K562 (cell line): ENCODE results near the gene NTRK3. TPM values are rescaled to one million over a fixed set of nuclear protein-coding genes. Genes with fewer than 3 reads are reported as not detected.

Source experiments
- ATAC-seq: fragments of 200-7000 bp; cut with Tn5 transposase; 3 replicates; pipeline ENCODE4 v1.9.1; 2020; ENCODE audit warnings: moderate library complexity
- BruUV-seq: library from RNA; stranded (reverse); fragments of 400-500 nt; replicated peaks from 2 replicates; lab custom pipeline; 2021; lab: Mats Ljungman, UMichigan
- CTCF ChIA-PET: fragments of 300-600 bp; formaldehyde crosslinking; extraction: SDS; loops from one replicate; lab custom pipeline; 2021; ENCODE audit warnings: low intra/inter-chr PET ratio; lab: Yijun Ruan, JAX
- POLR2A ChIA-PET: fragments of 300-600, 350-650 bp; sonication (Branson Sonifier 250); formaldehyde crosslinking; extraction: SDS; loops from one replicate; lab custom pipeline; 2021; ENCODE audit warnings: antibody characterized with exemption, inconsistent platforms; lab: Yijun Ruan, JAX
- DNase-seq, 4 experiments: peaks; one replicate each; pipeline versions ENCODE4 v3.0.0 to v3.0.0-alpha.2; 2011 to 2018; ENCODE audit warnings: low spot score in 3 of 4, mixed read lengths in 3 of 4; ENCODE audit errors: extremely low read depth in 1 of 4
- FAIRE-seq: peaks from 2 replicates; lab custom pipeline; 2011; peaks lifted over from hg19 to GRCh38; lab: Jason Lieb, UNC
- H2AFZ ChIP-seq: 2 replicates; pipeline ENCODE4 v1.6.0; 2011; ENCODE audit warnings: low read depth, low read length, control low read depth, inconsistent platforms
- H3K27ac ChIP-seq: fragments of 200-600 bp; 3 replicates; pipeline ENCODE4 v1.8.0; 2011; ENCODE audit warnings: low read depth, mild to moderate bottlenecking, control low read depth, inconsistent platforms, low read length, moderate library complexity, mixed read lengths; ENCODE audit errors: extremely low read depth
- H3K27me3 ChIP-seq, 2 experiments: fragments of 300-600 bp in 1 of 2; 2 replicates in 1 of 2; 3 replicates in 1 of 2; pipeline versions ENCODE4 v1.6.0 to v1.8.0; 2011; ENCODE audit warnings: inconsistent platforms in 2 of 2, low read length in 2 of 2, mild to moderate bottlenecking in 1 of 2, mixed read lengths in 1 of 2, moderate library complexity in 1 of 2; ENCODE audit not compliant: control insufficient read depth in 2 of 2, insufficient read depth in 2 of 2
- H3K36me3 ChIP-seq: fragments of 300-600 bp; 3 replicates; pipeline ENCODE4 v1.8.0; 2011; ENCODE audit warnings: mild to moderate bottlenecking, low read length, inconsistent platforms; ENCODE audit not compliant: control insufficient read depth, insufficient read depth
- H3K4me1 ChIP-seq, 2 experiments: fragments of 200-600 bp in 1 of 2; replicated peaks in 1 of 2; 2 replicates in 1 of 2; 3 replicates in 1 of 2; pipeline versions ENCODE4 v1.5.1 to v1.8.0; 2011; ENCODE audit warnings: inconsistent platforms in 2 of 2, low read length in 2 of 2, mild to moderate bottlenecking in 1 of 2, mixed read lengths in 1 of 2, moderate library complexity in 1 of 2; ENCODE audit not compliant: control insufficient read depth in 2 of 2, insufficient read depth in 2 of 2
- H3K4me2 ChIP-seq: 2 replicates; pipeline ENCODE4 v1.6.1; 2011; ENCODE audit warnings: low read length, control low read depth, inconsistent platforms, mixed read lengths; ENCODE audit not compliant: insufficient read depth
- H3K4me3 ChIP-seq: fragments of 200-600 bp; sonication (generic), shearing (Covaris generic); 2 replicates; pipeline ENCODE4 v1.5.1; 2016; ENCODE audit warnings: control low read depth, inconsistent platforms
- H3K79me2 ChIP-seq: fragments of 200-600 bp; 3 replicates; pipeline ENCODE4 v1.8.0; 2011; ENCODE audit warnings: low read length, inconsistent platforms; ENCODE audit not compliant: control insufficient read depth, insufficient read depth
- H3K9ac ChIP-seq, 2 experiments: 2 replicates each; pipeline versions ENCODE4 v1.6.0 to v1.6.1; 2011; ENCODE audit warnings: low read depth in 2 of 2, low read length in 2 of 2, control low read depth in 1 of 2, inconsistent platforms in 1 of 2, mild to moderate bottlenecking in 1 of 2, mixed read lengths in 1 of 2; ENCODE audit not compliant: insufficient read depth in 1 of 2
- H3K9me1 ChIP-seq: one replicate; pipeline ENCODE4 v1.6.0; 2011; ENCODE audit warnings: inconsistent platforms, mild to moderate bottlenecking, low read length, moderate library complexity; ENCODE audit not compliant: control insufficient read depth, insufficient read depth
- H3K9me3 ChIP-seq: replicated peaks from 2 replicates; pipeline ENCODE4 v1.5.1; 2011; ENCODE audit warnings: low read depth, low read length, inconsistent platforms; ENCODE audit not compliant: control insufficient read depth, insufficient read depth
- H4K20me1 ChIP-seq: replicated peaks from 2 replicates; pipeline ENCODE4 v1.6.1; 2011; ENCODE audit warnings: low read length, inconsistent platforms, mixed read lengths; ENCODE audit not compliant: control insufficient read depth, insufficient read depth
- CTCF ChIP-seq, 3 experiments: IDR thresholded peaks in 2 of 3; conservative IDR thresholded peaks in 1 of 3; 2 replicates each; pipeline ENCODE4 v1.5.1; 2011 to 2012; ENCODE audit warnings: low read length in 3 of 3, mild to moderate bottlenecking in 3 of 3, control low read depth in 2 of 3, improper control_type of control experiment in 1 of 3, inconsistent platforms in 1 of 3, low read depth in 1 of 3, mixed read lengths in 1 of 3, moderate library complexity in 1 of 3; ENCODE audit not compliant: insufficient read depth in 2 of 3
- CTCFL ChIP-seq: IDR thresholded peaks from 2 replicates; pipeline ENCODE4 v1.6.1; 2011; ENCODE audit warnings: borderline replicate concordance, low read depth, mild to moderate bottlenecking, moderate library complexity, low read length; ENCODE audit not compliant: insufficient read depth, poor library complexity, severe bottlenecking
- MTA3 ChIP-seq: fragments of 450-650 bp; formaldehyde crosslinking; IDR thresholded peaks from 2 replicates; pipeline ENCODE4 v1.6.1; 2017; ENCODE audit warnings: mild to moderate bottlenecking, borderline replicate concordance
- WGBS: fragments of 100-300 bp; shearing (Covaris generic); methylation state at CpG from one replicate; pipeline ENCODE4 v1.1.6; 2016; ENCODE audit warnings: low coverage, mixed read lengths; ENCODE audit not compliant: insufficient coverage; ENCODE audit errors: missing lambda C conversion rate; 5-methylcytosine and 5-hydroxymethylcytosine counted together
- in situ Hi-C: fragments of 300-500 bp; cut with MboI; formaldehyde crosslinking; loops from 4 replicates; pipeline ENCODE4 v1.15.0; 2018; ENCODE audit warnings: inconsistent platforms, mixed read lengths
- intact Hi-C: fragments of 100-400 bp; cut with micrococcal nuclease; formaldehyde crosslinking; loops from 2 replicates; pipeline ENCODE4 v1.14.2; 2022
- polyA plus RNA-seq, 8 experiments: library from polyadenylated mRNA; depleted of rRNA in 4 of 8; stranded (reverse) in 5 of 8; unstranded in 3 of 8; fragments of >200 nt; fragmentation: Nextera tagmentation in 2 of 8; fragmentation: Illumina TruSeq in 1 of 8; extraction: Ambion mirVana in 2 of 8; extraction: Trizol in 1 of 8; gene quantifications; 2 replicates each; pipeline versions ENCODE4 v1.2.1 to v1.2.3, GENCODE V29; 2011 to 2014; ENCODE audit warnings: inconsistent platforms in 1 of 8, missing spikeins in 1 of 8
- total RNA-seq, 7 experiments: library from RNA; depleted of rRNA in 6 of 7; stranded (reverse); fragments of >200 nt in 6 of 7; fragmentation: Illumina TruSeq in 2 of 7; extraction: Trizol in 2 of 7; gene quantifications; 2 replicates each; pipeline versions ENCODE4 v1.2.1 to v1.2.3, GENCODE V29; 2011 to 2021; ENCODE audit warnings: low replicate concordance in 1 of 7

NTRK3 gene
- total and polyA plus RNA-seq, 9 of the 15 experiments (the other 6 are each of a cell fraction or from before 2014, with no cell fraction given) = 0.11 to 0.13 TPM; not detected in 7

GRCh38 chr15:88028024-88028423, 228.5 kb downstream of the NTRK3 start:
- H3K4me1 ChIP-seq = no peaks in the 10 kb centered on the region
- no TSS peak for BruUV-seq
- no peaks in the 10 kb centered on the region for H3K79me2 ChIP-seq
- H3K27ac ChIP-seq = no peak overlapping the region
- H3K9ac ChIP-seq = no peak overlapping the region
- ATAC-seq = peak; percentile 63; the same call in 2 of the 3 replicates
- H3K9me1 ChIP-seq = no peaks in the 10 kb centered on the region
- no peak overlapping the region for H3K4me3 ChIP-seq
- no peaks in the 10 kb centered on the region for H3K9me3 ChIP-seq
- intact Hi-C loops = no loop called here
- ChIA-PET POLR2A (no interaction called here), CTCF (no interaction called here)
- peak in 2 of 4 experiments; percentile 18 to 30 for DNase-seq
- no peaks in the 10 kb centered on the region; a peak in 2 of 5 replicates for H3K27me3 ChIP-seq
- in situ Hi-C loops = no loop called here
- TF ChIP-seq CTCF (IDR thresholded peaks at IDR 0.05 in 2 of 3, conservative IDR thresholded peaks at IDR 0.05 in 1 of 3; ENCODE audit: insufficient read depth in 2 of 3, low read depth in 1 of 3, low read length in 3 of 3) (0 out of 6 replicates have a peak, but pooled peaks of 1 of the 3 experiments have one; percentile 10), CTCFL (peak; percentile 44), MTA3 (no peak)
- 0% methylated on average over 3 of the region's 3 CpGs for WGBS
- no peak overlapping the region for H3K4me2 ChIP-seq
- no peak overlapping the region for H2AFZ ChIP-seq
- no peaks in the 10 kb centered on the region for H3K36me3 ChIP-seq
- no peak for FAIRE-seq
- no peaks in the 10 kb centered on the region; the same call in 1 of the 2 replicates for H4K20me1 ChIP-seq
